ENCODE data around the gene NSD1. TPM values are rescaled to one million over a fixed set of nuclear protein-coding genes. Genes with fewer than 3 reads are reported as not detected.
A peak's percentile ranks its signal among the peaks of the same experiment; 100 is the strongest.

The NSD1 gene
- total and polyA plus RNA-seq, 2 of the 8 experiments (the other 6 are each of a cell fraction or from before 2014, with no cell fraction given) = 22.8 to 168 TPM

GRCh38 chr5:177084175-177084574 is 49.4 kb upstream of the NSD1 start:
- Histone ChIP-seq H3K18ac (ENCODE audit: extremely low read depth, low read length) (no peak overlapping the region), H2BK120ac (replicated peaks; ENCODE audit: low read depth, low read length) (peak overlapping the region; percentile 67), H2AK5ac (ENCODE audit: low read depth, low read length) (no peak overlapping the region), H4K91ac (replicated peaks; ENCODE audit: insufficient read length, low read length) (no peak overlapping the region), H4K20me1 (replicated peaks in 1 of 2; ENCODE audit: control insufficient read depth in 1 of 2, insufficient read depth in 2 of 2, low read length in 2 of 2) (peaks cover 0 to 1% of the 10 kb centered on the region in 2 experiments), H4K5ac (ENCODE audit: insufficient read length, low read depth, low read length) (no peak overlapping the region), H3K36me3 (ENCODE audit: control insufficient read depth in 2 of 4, insufficient read depth in 4 of 4, low read length in 3 of 4) (no peaks in the 10 kb centered on the region), H3K9ac (replicated peaks in 1 of 4; ENCODE audit: extremely low read depth in 1 of 4, low read depth in 3 of 4, low read length in 3 of 4) (no peak overlapping the region), H3K9me3 (ENCODE audit: insufficient read depth in 2 of 2, low read depth in 1 of 2, low read length in 1 of 2) (no peaks in the 10 kb centered on the region), H3K4me1 (replicated peaks in 1 of 4; ENCODE audit: control insufficient read depth in 3 of 4, insufficient read depth in 4 of 4, low read length in 3 of 4) (peaks cover 0 to 14% (median 8%) of the 10 kb centered on the region in 4 experiments; a peak in 5 of 7 replicates), H3K27me3 (replicated peaks in 1 of 4; ENCODE audit: control insufficient read depth in 3 of 4, extremely low read depth in 1 of 4, insufficient read depth in 3 of 4, low read length in 3 of 4) (no peaks in the 10 kb centered on the region; a peak in 1 of 7 replicates), H3K4ac (replicated peaks; ENCODE audit: insufficient read length, low read depth, low read length) (no peak overlapping the region), H3K27ac (ENCODE audit: low read depth, low read length) (no peak overlapping the region), H3K4me2 (ENCODE audit: insufficient read depth in 1 of 2, low read depth in 2 of 2, low read length in 2 of 2) (no peak overlapping the region), H2BK5ac (ENCODE audit: low read depth, low read length) (no peak overlapping the region), H3K79me2 (ENCODE audit: control insufficient read depth in 1 of 2, insufficient read depth in 2 of 2, low read length in 2 of 2) (peaks cover 0 to 5% of the 10 kb centered on the region in 2 experiments; a peak in 1 of 4 replicates), H2AFZ (ENCODE audit: low read length) (no peak overlapping the region), H3K23me2 (ENCODE audit: low read depth, low read length) (peaks cover 9% of the 10 kb centered on the region), H3K56ac (replicated peaks; ENCODE audit: insufficient read length, low read depth, low read length) (no peak overlapping the region), H3K23ac (ENCODE audit: insufficient read length) (no peak overlapping the region), H2BK20ac (ENCODE audit: low read length) (no peak overlapping the region), H3K4me3 (ENCODE audit: extremely low read depth in 1 of 4, insufficient read depth in 2 of 4, low read depth in 3 of 4, low read length in 4 of 4) (no peak overlapping the region), H2BK15ac (ENCODE audit: low read length) (no peak overlapping the region), H4K8ac (ENCODE audit: extremely low read depth, insufficient read depth, low read length) (no peak overlapping the region), H3K14ac (ENCODE audit: insufficient read length) (no peak overlapping the region), H2BK12ac (ENCODE audit: low read depth, low read length) (peak overlapping the region; percentile 23; the same call in 1 of the 2 replicates), H3K79me1 (ENCODE audit: low read depth, low read length) (peaks cover 8% of the 10 kb centered on the region)
- POLR2A ChIA-PET (ENCODE audit: partially characterized antibody) = interaction anchor here (0.7 to 1.1 kb wide), 2 partner anchors 11 to 14 kb away, joined by 3 to 4 read pairs; no protein-coding TSS in a partner anchor
- no peak for FAIRE-seq
- no peak for DNase-seq (ENCODE audit: low read depth in 1 of 2, low spot score in 2 of 2)
- CTCF ChIA-PET (ENCODE audit: partially characterized antibody) = interaction anchor here (0.8 to 11.9 kb wide), 6 partner anchors 9 to 235 kb away, joined by 3 to 164 read pairs (median 4); no protein-coding TSS in a partner anchor
- 93% methylated on average over 4 of the region's 4 CpGs; no CpG with 5 or more reads in 1 of the 2 experiments for WGBS, 2 experiments (ENCODE audit: extremely low coverage in 1 of 2, insufficient coverage in 1 of 2, insufficient read length in 1 of 2, insufficient replicate concordance in 2 of 2, low coverage in 1 of 2, low lambda C conversion rate in 2 of 2, missing lambda C conversion rate in 1 of 2)
- no peak for TF ChIP-seq CHD1 (IDR thresholded peaks at IDR 0.05; ENCODE audit: low read depth, low read length)
- TF ChIP-seq TAF1 (IDR thresholded peaks at IDR 0.05; ENCODE audit: low read depth, low read length) = no peak
- no peak for TF ChIP-seq TBP (IDR thresholded peaks at IDR 0.05; ENCODE audit: low read depth, low read length)
- TF ChIP-seq HDAC6 (IDR thresholded peaks at IDR 0.05; ENCODE audit: low read depth, low read length) = no peak
- no peak for TF ChIP-seq SP4 (IDR thresholded peaks at IDR 0.05; ENCODE audit: low read length)
- no peak for TF ChIP-seq PHF8 (conservative IDR thresholded peaks at IDR 0.05; ENCODE audit: low read depth, low read length)
- TF ChIP-seq KDM5A (IDR thresholded peaks at IDR 0.05; ENCODE audit: low read length) = no peak
- no peak for TF ChIP-seq ATF3 (IDR thresholded peaks at IDR 0.05; ENCODE audit: insufficient read depth, low read depth, low read length)
- no peak for TF ChIP-seq TCF12 (IDR thresholded peaks at IDR 0.05; ENCODE audit: low read depth, low read length)
- TF ChIP-seq RXRA (IDR thresholded peaks at IDR 0.05; ENCODE audit: insufficient read depth, low read depth, low read length) = no peak
- no peak for TF ChIP-seq GABPA (IDR thresholded peaks at IDR 0.05; ENCODE audit: borderline replicate concordance, insufficient read depth, low read length)
- TF ChIP-seq USF2 (IDR thresholded peaks at IDR 0.05; ENCODE audit: low read length) = no peak
- no peak for TF ChIP-seq CREB1 (IDR thresholded peaks at IDR 0.05)
